Naive thymus-derived CD4-positive, alpha-beta T cell (primary cell): Measurements from ENCODE around the gene ZNF607. TPM values are rescaled to one million over a fixed set of nuclear protein-coding genes. Genes with fewer than 3 reads are reported as not detected.

ENCODE experiments used
- ATAC-seq: fragments of 150-1000 bp; cut with Tn5 transposase; 2 replicates; pipeline ENCODE4 v1.10.0; 2021; ENCODE audit warnings: mild to moderate bottlenecking, moderate library complexity
- CTCF ChIA-PET: fragments of 350-600 bp; sonication (Branson Sonifier 250); formaldehyde crosslinking; loops from one replicate; lab custom pipeline; 2021; ENCODE audit warnings: antibody characterized with exemption; lab: Charles Lee
- POLR2A ChIA-PET: fragments of 350-600 bp; sonication (Branson Sonifier 250); formaldehyde crosslinking; loops from one replicate; lab custom pipeline; 2021; ENCODE audit warnings: antibody characterized with exemption, inconsistent platforms; lab: Charles Lee
- DNase-seq, 9 donors: peaks; one replicate each; pipeline versions ENCODE4 v3.0.0 to v3.0.0-alpha.2; 2020 to 2022; ENCODE audit warnings: mixed read lengths in 1 of 9
- H3K27ac ChIP-seq: one replicate; pipeline ENCODE4 v1.7.0; 2013; ENCODE audit warnings: mild to moderate bottlenecking, low read depth, low read length, moderate library complexity
- H3K27me3 ChIP-seq, 2 donors: one replicate each; pipeline ENCODE4 v1.7.0; 2013; ENCODE audit warnings: low read length in 2 of 2, mild to moderate bottlenecking in 2 of 2, moderate library complexity in 2 of 2; ENCODE audit not compliant: control insufficient read depth in 2 of 2, insufficient read depth in 2 of 2
- H3K36me3 ChIP-seq, 3 experiments: 1 replicate in 2 of 3; 2 replicates in 1 of 3; pipeline ENCODE4 v1.7.0; 2013; ENCODE audit warnings: low read length in 3 of 3, mild to moderate bottlenecking in 3 of 3, moderate library complexity in 1 of 3; ENCODE audit not compliant: insufficient read depth in 3 of 3, control insufficient read depth in 2 of 3
- H3K4me1 ChIP-seq, 2 donors: one replicate each; pipeline ENCODE4 v1.7.0; 2013; ENCODE audit warnings: low read length in 2 of 2, mild to moderate bottlenecking in 2 of 2, moderate library complexity in 1 of 2; ENCODE audit not compliant: control insufficient read depth in 2 of 2, insufficient read depth in 2 of 2
- H3K4me3 ChIP-seq: 2 replicates; pipeline ENCODE4 v1.7.0; 2013; ENCODE audit warnings: mild to moderate bottlenecking, low read length
- H3K9me3 ChIP-seq, 3 experiments: 1 replicate in 2 of 3; 2 replicates in 1 of 3; pipeline ENCODE4 v1.7.0; 2013; ENCODE audit warnings: low read length in 3 of 3; ENCODE audit not compliant: control insufficient read depth in 2 of 3
- H3K27ac Mint-ChIP-seq, 9 donors: one replicate each; pipeline ENCODE4 v1.8.0; 2020 to 2022; ENCODE audit warnings: mixed read lengths in 9 of 9, mild to moderate bottlenecking in 8 of 9, moderate library complexity in 5 of 9, inconsistent platforms in 2 of 9
- H3K27me3 Mint-ChIP-seq, 5 donors: one replicate each; pipeline ENCODE4 v1.8.0; 2021 to 2022; ENCODE audit warnings: mixed read lengths in 5 of 5, mild to moderate bottlenecking in 1 of 5
- H3K36me3 Mint-ChIP-seq, 5 donors: one replicate each; pipeline ENCODE4 v1.8.0; 2020 to 2022; ENCODE audit warnings: mixed read lengths in 5 of 5, mild to moderate bottlenecking in 3 of 5, inconsistent platforms in 1 of 5
- H3K4me1 Mint-ChIP-seq, 7 donors: one replicate each; pipeline ENCODE4 v1.8.0; 2020 to 2022; ENCODE audit warnings: mixed read lengths in 7 of 7, mild to moderate bottlenecking in 3 of 7, inconsistent platforms in 1 of 7
- H3K4me3 Mint-ChIP-seq, 10 donors: one replicate each; pipeline ENCODE4 v1.8.0; 2020 to 2022; ENCODE audit warnings: mild to moderate bottlenecking in 10 of 10, mixed read lengths in 10 of 10, moderate library complexity in 6 of 10, inconsistent platforms in 2 of 10
- H3K9me3 Mint-ChIP-seq, 11 donors: one replicate each; pipeline ENCODE4 v1.8.0; 2020 to 2022; ENCODE audit warnings: mixed read lengths in 11 of 11, mild to moderate bottlenecking in 4 of 11, inconsistent platforms in 1 of 11, moderate library complexity in 1 of 11
- intact Hi-C, 2 donors: fragments of 100-400 bp; cut with micrococcal nuclease; formaldehyde crosslinking; loops; one replicate each; pipeline ENCODE4 v1.15.1; 2023
- polyA plus RNA-seq, 2 donors: library from polyadenylated mRNA; unstranded; fragments of 300-500 nt; fragmentation: Illumina TruSeq; gene quantifications; one replicate each; pipeline ENCODE4 v1.2.3, GENCODE V29; 2021
- total RNA-seq, 6 experiments: library from RNA in 5 of 6; stranded (reverse) in 5 of 6; gene quantifications; 1 replicate in 5 of 6; 2 replicates in 1 of 6; pipeline ENCODE4 v1.2.3 and lab custom pipeline; 2021 to 2026

Gene ZNF607
- total and polyA plus RNA-seq, 7 experiments from 2014 or later: 2.0 to 10.8 (median 5.1) TPM

- H3K4me1 ChIP-seq: peaks cover 8 to 16% of the 10 kb centered on the region in 2 donors
- peak; percentile 74 to 90 (median 86) for DNase-seq
- peak overlapping the region; percentile 89 for H3K27ac ChIP-seq
- peaks cover 0 to 3% (median 0%) of the 10 kb centered on the region in 3 experiments for H3K9me3 ChIP-seq
- ChIA-PET CTCF (no interaction called here), POLR2A (interaction anchor here (0.6 to 1.3 kb wide), 4 partner anchors 35 to 497 kb away, joined by 3 to 7 read pairs (median 4); partner anchors contain the start of genes ZNF540 and ZNF571)
- intact Hi-C loops: loop anchor here (1.0 to 10.0 kb wide), 14 partner anchors 36 to 1441 kb away; partner anchors contain the start of genes ZNF527 (in 2 of the 2), ZNF540 (in 2 of the 2), ZNF571 (in 2 of the 2) and ZNF573 (in 2 of the 2)
- no peaks in the 10 kb centered on the region for H3K27me3 ChIP-seq
- peak overlapping the region; percentile 81 to 99 (median 97) for H3K27ac Mint-ChIP-seq
- peaks cover 0 to 3% (median 0%) of the 10 kb centered on the region in 5 donors for H3K27me3 Mint-ChIP-seq
- H3K36me3 ChIP-seq: peaks cover 0 to 15% (median 0%) of the 10 kb centered on the region in 3 experiments
- peak overlapping the region; percentile 95 for H3K4me3 ChIP-seq
- peak; percentile 86 for ATAC-seq
- peaks cover 0 to 28% (median 11%) of the 10 kb centered on the region in 5 donors for H3K36me3 Mint-ChIP-seq
- H3K9me3 Mint-ChIP-seq: peaks cover 0 to 35% (median 3%) of the 10 kb centered on the region in 11 donors
- H3K4me3 Mint-ChIP-seq: peak overlapping the region; percentile 82 to 99 (median 96)
- peaks cover 28 to 40% (median 33%) of the 10 kb centered on the region in 7 donors for H3K4me1 Mint-ChIP-seq
Observed at GRCh38 chr19:37655689-37656371, 63.7 kb downstream of the ZNF607 start.

- Mint-ChIP-seq H3K27me3 (peaks cover 0 to 3% (median 0%) of the 10 kb centered on the region in 5 donors), H3K4me3 (peak within 1 kb of the TSS; percentile 82 to 99 (median 96)), H3K36me3 (peaks cover 0 to 33% (median 10%) of the 10 kb centered on the region in 5 donors), H3K27ac (peak within 1 kb of the TSS; percentile 81 to 99 (median 97)), H3K9me3 (peaks cover 0 to 35% (median 2%) of the 10 kb centered on the region in 11 donors), H3K4me1 (peaks cover 28 to 40% (median 33%) of the 10 kb centered on the region in 7 donors)
- no peaks in the 10 kb centered on the region for H3K9me3 ChIP-seq
- DNase-seq (peak; percentile 71 to 91 (median 81)), ATAC-seq (peak; percentile 84)
- intact Hi-C loops: loop anchor here (1.0 to 10.0 kb wide), 14 partner anchors 37 to 1440 kb away; partner anchors contain the start of genes ZNF527 (in 2 of the 2), ZNF540 (in 2 of the 2), ZNF571 (in 2 of the 2) and ZNF573 (in 2 of the 2)
- POLR2A ChIA-PET: interaction anchor here (0.6 to 1.3 kb wide), 5 partner anchors 36 to 497 kb away, joined by 3 to 7 read pairs (median 3); partner anchors contain the start of genes ZNF540, ZNF570 and ZNF571
- peaks cover 0 to 15% (median 0%) of the 10 kb centered on the region in 3 experiments for H3K36me3 ChIP-seq
- peak within 1 kb of the TSS; percentile 89 for H3K27ac ChIP-seq
- no peaks in the 10 kb centered on the region for H3K27me3 ChIP-seq
- peak within 1 kb of the TSS; percentile 95 for H3K4me3 ChIP-seq
- CTCF ChIA-PET: no interaction called here
- peaks cover 8 to 16% of the 10 kb centered on the region in 2 donors for H3K4me1 ChIP-seq
Observed at GRCh38 chr19:37655301-37655688, 64.3 kb downstream of the ZNF607 start, which contains the start of gene ZFP30. Gene ZFP30, minus strand, starts transcription at chr19:37655465. Its CDS starts 7,643 bp downstream, at chr19:37647822.

GRCh38 chr19:37654629-37655300 lies 64.8 kb downstream of the ZNF607 start:
- CTCF ChIA-PET: no interaction called here
- DNase-seq: peak in 8 of 9 donors; percentile 8 to 37 (median 20)

DNA sequence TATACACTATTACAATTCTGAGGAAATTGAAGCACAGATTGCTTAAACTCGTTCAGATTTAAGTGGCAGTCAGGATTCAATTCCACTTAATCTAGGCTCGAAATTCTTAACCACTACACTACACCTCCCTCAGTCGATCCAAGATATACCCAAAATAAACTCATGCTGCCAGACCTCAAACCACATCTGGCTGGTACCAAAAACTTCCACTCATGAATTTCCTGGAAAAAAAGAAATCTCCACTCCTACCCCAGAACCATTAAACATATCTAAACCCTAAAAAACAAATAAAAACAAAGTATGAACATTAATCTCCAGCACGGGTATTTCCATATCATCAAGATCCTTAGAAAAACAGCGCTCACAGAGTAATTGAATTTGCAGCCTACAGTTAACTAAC lies 65.4 kb downstream of the ZNF607 start:
- Histone ChIP-seq H3K4me3 (peak overlapping the region; percentile 95), H3K27me3 (no peaks in the 10 kb centered on the region), H3K4me1 (peaks cover 8 to 16% of the 10 kb centered on the region in 2 donors), H3K36me3 (peaks cover 0 to 15% (median 0%) of the 10 kb centered on the region in 3 experiments), H3K27ac (peak overlapping the region; percentile 89), H3K9me3 (no peaks in the 10 kb centered on the region)
- H3K27me3 Mint-ChIP-seq: peaks cover 0 to 3% (median 0%) of the 10 kb centered on the region in 5 donors
- ChIA-PET CTCF (no interaction called here), POLR2A (interaction anchor here (1.4 kb wide), 1 partner anchor 60 kb away, joined by 3 read pairs; the partner anchor contains the start of gene ZNF571)
- peaks cover 0 to 41% (median 4%) of the 10 kb centered on the region in 11 donors for H3K9me3 Mint-ChIP-seq
- intact Hi-C loops: loop anchor here (10.0 kb wide), 5 partner anchors 439 to 1439 kb away; partner anchors contain the start of genes KCNK6 (in 1 of the 2), YIF1B (in 1 of the 2), ZNF146 (in 1 of the 2) and ZNF383 (in 1 of the 2)
- ATAC-seq: no peak
- peak overlapping the region; percentile 82 to 99 (median 96) for H3K4me3 Mint-ChIP-seq
- peak overlapping the region; percentile 81 to 99 (median 96) for H3K27ac Mint-ChIP-seq
- DNase-seq: peak in 3 of 9 donors; percentile 2 to 18 (median 7)
- H3K4me1 Mint-ChIP-seq: peaks cover 28 to 40% (median 34%) of the 10 kb centered on the region in 7 donors
- H3K36me3 Mint-ChIP-seq: peaks cover 0 to 42% (median 17%) of the 10 kb centered on the region in 5 donors

More at GRCh38 chr19:37654629-37655300, 64.8 kb downstream of the ZNF607 start:
- Histone ChIP-seq H3K4me3 (peak overlapping the region; percentile 95), H3K9me3 (no peaks in the 10 kb centered on the region), H3K27me3 (no peaks in the 10 kb centered on the region), H3K36me3 (peaks cover 0 to 15% (median 0%) of the 10 kb centered on the region in 3 experiments), H3K27ac (peak overlapping the region; percentile 89), H3K4me1 (peaks cover 8 to 16% of the 10 kb centered on the region in 2 donors)
- peak overlapping the region; percentile 81 to 99 (median 96) for H3K27ac Mint-ChIP-seq
- ATAC-seq: peak; percentile 25
- peaks cover 0 to 3% (median 0%) of the 10 kb centered on the region in 5 donors for H3K27me3 Mint-ChIP-seq
- peak overlapping the region; percentile 82 to 99 (median 96) for H3K4me3 Mint-ChIP-seq
- peaks cover 0 to 38% (median 12%) of the 10 kb centered on the region in 5 donors for H3K36me3 Mint-ChIP-seq
- peaks cover 28 to 40% (median 34%) of the 10 kb centered on the region in 7 donors for H3K4me1 Mint-ChIP-seq
- intact Hi-C loops: loop anchor here (1.0 to 10.0 kb wide), 14 partner anchors 38 to 1440 kb away; partner anchors contain the start of genes ZNF527 (in 2 of the 2), ZNF540 (in 2 of the 2), ZNF571 (in 2 of the 2) and ZNF573 (in 2 of the 2)
- H3K9me3 Mint-ChIP-seq: peaks cover 0 to 40% (median 3%) of the 10 kb centered on the region in 11 donors
- POLR2A ChIA-PET: interaction anchor here (0.9 to 1.3 kb wide), 3 partner anchors 36 to 186 kb away, joined by 3 to 7 read pairs (median 3); partner anchors contain the start of genes ZNF540, ZNF570 and ZNF571
